Activated naive CD4-positive, alpha-beta T cell (primary cell): ENCODE measurements around the gene STAP1.
"Not testable (repeated sequence)": the region's sequence is repeated elsewhere in the genome, so short reads cannot be mapped to it uniquely, and the experiment has no call there.

Experiments
- DNase-seq, 4 experiments: peaks; one replicate each; lab custom pipeline; 2025; lab: John Stamatoyannopoulos, UW

STAP1 gene

GRCh38 chr4:67616478-67616877, 58.0 kb downstream of the STAP1 start:
- no peak for DNase-seq

- no peak for DNase-seq
Measured at GRCh38 chr4:67624939-67625338, 66.4 kb downstream of the STAP1 start.

GRCh38 chr4:67632492-67632891, 74.0 kb downstream of the STAP1 start:
- DNase-seq = no peak

- DNase-seq = no peak
Measured at GRCh38 chr4:67634741-67635140, 76.2 kb downstream of the STAP1 start.

- DNase-seq = no peak
Measured at GRCh38 chr4:67635331-67635730, 76.8 kb downstream of the STAP1 start.

- DNase-seq = not testable (repeated sequence)
Measured at GRCh38 chr4:67636978-67637377, 78.5 kb downstream of the STAP1 start.

GRCh38 chr4:67638136-67638535, 79.6 kb downstream of the STAP1 start:
- no peak for DNase-seq

- DNase-seq = no peak
Measured at GRCh38 chr4:67651536-67651935, 93.0 kb downstream of the STAP1 start.
